ENCODE measurements around the gene LAMC2.

Gene LAMC2

DNA sequence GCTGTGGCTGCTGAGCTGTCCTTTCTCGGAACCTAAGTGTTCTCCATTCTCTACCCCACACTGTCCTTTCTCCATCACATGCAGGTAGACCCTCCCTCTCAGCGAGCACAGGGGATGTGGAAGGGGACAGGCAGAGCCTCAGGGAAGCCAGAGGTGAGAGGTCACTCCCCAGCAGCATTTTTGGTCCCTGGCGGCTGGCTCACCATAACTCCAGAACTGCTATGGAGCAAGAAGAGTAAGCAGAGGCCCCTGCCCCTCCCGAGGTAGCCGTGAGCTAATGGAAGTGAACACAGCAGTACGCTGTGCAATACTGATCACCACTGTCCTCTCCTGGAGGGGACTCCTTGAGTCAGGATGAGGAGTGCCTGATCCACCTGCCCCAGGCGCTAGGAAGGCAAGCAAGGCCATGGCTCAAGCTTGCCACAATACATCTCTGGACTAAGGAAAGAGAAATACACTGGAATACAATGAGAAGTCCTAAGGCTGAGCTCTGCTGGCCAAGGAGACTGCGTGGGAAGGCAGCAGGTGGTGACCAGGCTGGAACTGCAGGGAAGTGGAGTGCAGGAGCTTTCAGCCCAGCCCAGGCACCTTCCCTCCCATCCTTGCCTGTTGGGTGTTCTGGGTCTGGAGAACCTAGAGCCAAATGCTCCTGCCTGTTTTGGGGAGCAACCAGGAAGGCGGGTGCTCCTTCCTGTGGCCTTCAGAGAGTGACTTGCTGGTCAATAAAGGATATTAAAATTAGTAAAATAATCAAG is 96.2 kb downstream of the LAMC2 start:
- no peak overlapping the region for H3K4me3 ChIP-seq (ENCODE audit: low read depth in 1 of 2, low read length in 2 of 2)
- H3K79me2 ChIP-seq (ENCODE audit: insufficient read depth, low read length), result no peaks in the 10 kb centered on the region
- H3K4me2 ChIP-seq (ENCODE audit: insufficient read depth, low read length), result no peak overlapping the region
- H3K27me3 ChIP-seq (ENCODE audit: insufficient read depth, low read length, poor library complexity), result peaks cover 41% of the 10 kb centered on the region
- no peak for DNase-seq
- no peak overlapping the region for H3K27ac ChIP-seq (ENCODE audit: low read length)
- peaks cover 10% of the 10 kb centered on the region for H4K20me1 ChIP-seq (ENCODE audit: insufficient read depth, low read length)
- H3K4me1 ChIP-seq (ENCODE audit: insufficient read depth, low read length), result 0 out of 2 replicates have a peak, but pooled peaks cover 3% of the 10 kb centered on the region
- no peak overlapping the region for H3K9ac ChIP-seq (ENCODE audit: low read depth, low read length)
- ATAC-seq (ENCODE audit: insufficient read depth, low read depth), result no peak
- no peak overlapping the region for H2AFZ ChIP-seq (ENCODE audit: low read depth, low read length)
- H3K9me3 ChIP-seq (ENCODE audit: insufficient read depth, low read length, severe bottlenecking), result no peaks in the 10 kb centered on the region
- TF ChIP-seq, protein P1, sequence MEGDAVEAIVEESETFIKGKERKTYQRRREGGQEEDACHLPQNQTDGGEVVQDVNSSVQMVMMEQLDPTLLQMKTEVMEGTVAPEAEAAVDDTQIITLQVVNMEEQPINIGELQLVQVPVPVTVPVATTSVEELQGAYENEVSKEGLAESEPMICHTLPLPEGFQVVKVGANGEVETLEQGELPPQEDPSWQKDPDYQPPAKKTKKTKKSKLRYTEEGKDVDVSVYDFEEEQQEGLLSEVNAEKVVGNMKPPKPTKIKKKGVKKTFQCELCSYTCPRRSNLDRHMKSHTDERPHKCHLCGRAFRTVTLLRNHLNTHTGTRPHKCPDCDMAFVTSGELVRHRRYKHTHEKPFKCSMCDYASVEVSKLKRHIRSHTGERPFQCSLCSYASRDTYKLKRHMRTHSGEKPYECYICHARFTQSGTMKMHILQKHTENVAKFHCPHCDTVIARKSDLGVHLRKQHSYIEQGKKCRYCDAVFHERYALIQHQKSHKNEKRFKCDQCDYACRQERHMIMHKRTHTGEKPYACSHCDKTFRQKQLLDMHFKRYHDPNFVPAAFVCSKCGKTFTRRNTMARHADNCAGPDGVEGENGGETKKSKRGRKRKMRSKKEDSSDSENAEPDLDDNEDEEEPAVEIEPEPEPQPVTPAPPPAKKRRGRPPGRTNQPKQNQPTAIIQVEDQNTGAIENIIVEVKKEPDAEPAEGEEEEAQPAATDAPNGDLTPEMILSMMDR (IDR thresholded peaks at IDR 0.05; ENCODE audit: borderline replicate concordance, extremely low read depth, low read length, poor library complexity, severe bottlenecking), result no peak
- TF ChIP-seq EZH2 (IDR thresholded peaks at IDR 0.05; ENCODE audit: borderline replicate concordance, low read depth, low read length, severe bottlenecking), result no peak
- no peaks in the 10 kb centered on the region for H3K36me3 ChIP-seq (ENCODE audit: insufficient read depth, low read length)

DNA sequence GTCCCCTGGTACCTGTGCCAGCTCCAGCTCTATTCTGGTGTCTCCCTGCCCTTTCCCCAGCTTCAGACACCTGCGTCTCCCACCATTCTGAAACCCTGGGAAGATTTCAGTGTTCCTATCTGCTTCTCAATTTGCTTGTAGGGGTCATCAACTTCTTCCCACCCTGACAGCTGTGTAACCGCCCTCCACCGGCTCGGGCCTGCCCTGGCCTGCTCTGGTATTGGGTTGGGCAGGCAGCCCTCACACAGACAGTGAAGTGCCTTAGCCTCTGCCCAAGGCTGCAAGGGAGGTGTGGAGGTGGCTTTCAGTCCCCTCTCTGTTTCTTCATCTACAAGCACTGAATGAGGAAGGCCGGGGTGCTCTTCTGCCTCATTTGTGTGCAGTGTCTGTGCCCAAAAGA is 97.2 kb downstream of the LAMC2 start:
- no peaks in the 10 kb centered on the region for H3K79me2 ChIP-seq (ENCODE audit: insufficient read depth, low read length)
- H3K27me3 ChIP-seq (ENCODE audit: insufficient read depth, low read length, poor library complexity), result peaks cover 39% of the 10 kb centered on the region
- no peak overlapping the region for H3K4me2 ChIP-seq (ENCODE audit: insufficient read depth, low read length)
- no peak overlapping the region for H2AFZ ChIP-seq (ENCODE audit: low read depth, low read length)
- ATAC-seq (ENCODE audit: insufficient read depth, low read depth) (no peak), DNase-seq (no peak)
- peaks cover 10% of the 10 kb centered on the region for H4K20me1 ChIP-seq (ENCODE audit: insufficient read depth, low read length)
- H3K9ac ChIP-seq (ENCODE audit: low read depth, low read length), result no peak overlapping the region
- TF ChIP-seq, protein P1 (IDR thresholded peaks at IDR 0.05; ENCODE audit: borderline replicate concordance, extremely low read depth, low read length, poor library complexity, severe bottlenecking), result no peak
- no peak for TF ChIP-seq EZH2 (IDR thresholded peaks at IDR 0.05; ENCODE audit: borderline replicate concordance, low read depth, low read length, severe bottlenecking)
- H3K27ac ChIP-seq (ENCODE audit: low read length), result no peak overlapping the region
- no peaks in the 10 kb centered on the region for H3K9me3 ChIP-seq (ENCODE audit: insufficient read depth, low read length, severe bottlenecking)
- no peak overlapping the region for H3K4me3 ChIP-seq (ENCODE audit: low read depth in 1 of 2, low read length in 2 of 2)
- 0 out of 2 replicates have a peak, but pooled peaks cover 3% of the 10 kb centered on the region for H3K4me1 ChIP-seq (ENCODE audit: insufficient read depth, low read length)
- H3K36me3 ChIP-seq (ENCODE audit: insufficient read depth, low read length), result no peaks in the 10 kb centered on the region

DNA sequence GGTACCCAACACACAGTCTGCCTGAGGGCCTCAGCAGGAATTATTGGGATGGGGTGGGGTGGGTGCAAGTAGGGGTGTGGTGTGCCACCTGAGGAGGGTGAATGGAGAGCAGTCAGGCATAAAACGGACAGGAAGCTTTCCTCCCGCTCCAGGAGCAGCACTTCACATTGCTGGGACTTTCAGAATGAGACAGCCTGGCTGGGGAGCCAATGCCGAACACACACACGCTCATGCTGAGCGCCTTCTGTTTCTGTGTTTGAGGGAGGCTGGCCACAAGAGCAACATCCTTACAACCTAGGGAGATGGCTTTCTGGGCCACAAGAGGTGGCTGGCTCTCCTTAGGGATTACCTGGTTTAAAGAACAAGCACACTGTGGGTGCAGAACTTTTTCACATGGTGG is 98.0 kb downstream of the LAMC2 start:
- DNase-seq, result no peak
- no peak overlapping the region for H2AFZ ChIP-seq (ENCODE audit: low read depth, low read length)
- TF ChIP-seq, protein P1 (IDR thresholded peaks at IDR 0.05; ENCODE audit: borderline replicate concordance, extremely low read depth, low read length, poor library complexity, severe bottlenecking), result no peak
- TF ChIP-seq EZH2 (IDR thresholded peaks at IDR 0.05; ENCODE audit: borderline replicate concordance, low read depth, low read length, severe bottlenecking), result no peak

More for the DNA sequence above, 98.0 kb downstream of the LAMC2 start:
- no peak overlapping the region for H3K4me3 ChIP-seq (ENCODE audit: low read depth in 1 of 2, low read length in 2 of 2)
- no peak overlapping the region for H3K9ac ChIP-seq (ENCODE audit: low read depth, low read length)
- no peak overlapping the region for H3K4me2 ChIP-seq (ENCODE audit: insufficient read depth, low read length)
- H3K36me3 ChIP-seq (ENCODE audit: insufficient read depth, low read length), result no peaks in the 10 kb centered on the region
- no peak overlapping the region for H3K27ac ChIP-seq (ENCODE audit: low read length)
- no peaks in the 10 kb centered on the region for H3K79me2 ChIP-seq (ENCODE audit: insufficient read depth, low read length)
- H3K4me1 ChIP-seq (ENCODE audit: insufficient read depth, low read length), result 0 out of 2 replicates have a peak, but pooled peaks cover under 1% of the 10 kb centered on the region
- H3K27me3 ChIP-seq (ENCODE audit: insufficient read depth, low read length, poor library complexity), result peaks cover 37% of the 10 kb centered on the region
- ATAC-seq (ENCODE audit: insufficient read depth, low read depth), result no peak
- H4K20me1 ChIP-seq (ENCODE audit: insufficient read depth, low read length), result peaks cover 10% of the 10 kb centered on the region
- no peaks in the 10 kb centered on the region for H3K9me3 ChIP-seq (ENCODE audit: insufficient read depth, low read length, severe bottlenecking)
